ENCODE measurements around the gene ATF5. TPM values are rescaled to one million over a fixed set of nuclear protein-coding genes. Genes with fewer than 3 reads are reported as not detected.

ATF5 gene
- total RNA-seq, 5 donors from 2014 or later (not counting 1 experiment from before 2014, with no cell fraction given), result 8.5 to 18.9 (median 11.2) TPM

Other genes starting within 250 kb of the ATF5 start
- 1 to 10 TPM; 3.5 to 6.4 (median 5.6) TPM for gene ADM5, start 239.6 kb upstream of the ATF5 start, total RNA-seq
- gene CPT1C, start 238.1 kb upstream of the ATF5 start, total RNA-seq, result 1 to 10 TPM in 4 of 5 donors, not detected in 1; 1.4 to 2.2 (median 1.5) TPM
- 1 to 10 TPM in 3 of 5 donors, under 1 TPM in 2; 0.23 to 4.1 (median 2.1) TPM for gene TSKS, start 165.9 kb upstream of the ATF5 start, total RNA-seq
- gene AP2A1, start 162.2 kb upstream of the ATF5 start, total RNA-seq, result 10 to 100 TPM; 49.6 to 64.8 (median 62.2) TPM
- 10 to 100 TPM; 12.8 to 31.2 (median 23.7) TPM for gene FUZ, start 115.9 kb upstream of the ATF5 start, total RNA-seq
- 10 to 100 TPM; 46.0 to 64.1 (median 57.6) TPM for gene MED25, start 110.9 kb upstream of the ATF5 start, total RNA-seq
- 100 to 1,000 TPM; 149 to 165 (median 156) TPM for gene PTOV1, start 78.0 kb upstream of the ATF5 start, total RNA-seq
- 100 to 1,000 TPM; 129 to 209 (median 193) TPM for gene PNKP, start 61.6 kb upstream of the ATF5 start, total RNA-seq
- 10 to 100 TPM; 13.3 to 24.9 (median 21.4) TPM for gene AKT1S1, start 51.9 kb upstream of the ATF5 start, total RNA-seq
- gene TBC1D17, start 51.5 kb upstream of the ATF5 start, total RNA-seq, result 100 to 1,000 TPM in 1 of 5 donors, 10 to 100 TPM in 4; 46.5 to 102 (median 88.6) TPM
- gene IL4I1, start 32.3 kb upstream of the ATF5 start, total RNA-seq, result 10 to 100 TPM in 1 of 5 donors, 1 to 10 TPM in 4; 2.0 to 12.4 (median 4.0) TPM
- 10 to 100 TPM; 36.2 to 67.5 (median 59.5) TPM for gene NUP62, start 299 bp downstream of the ATF5 start, total RNA-seq
- under 1 TPM in 2 of 5 donors, not detected in 3; 0.09 to 0.23 TPM for gene SIGLEC11, start 32.0 kb downstream of the ATF5 start, total RNA-seq
- gene VRK3, start 96.2 kb downstream of the ATF5 start, total RNA-seq, result 100 to 1,000 TPM in 2 of 5 donors, 10 to 100 TPM in 3; 84.0 to 104 (median 99.3) TPM
- gene ZNF473, start 96.8 kb downstream of the ATF5 start, total RNA-seq, result 10 to 100 TPM in 3 of 5 donors, 1 to 10 TPM in 2; 6.0 to 13.9 (median 10.4) TPM
- gene IZUMO2, start 234.1 kb downstream of the ATF5 start, total RNA-seq, result not detected